HG03280 (cell line): ENCODE results near the gene KCND3.

Experiments
- ATAC-seq: cut with Tn5 transposase; IDR thresholded peaks from one replicate; pipeline ENCODE4 v1.9.1; 2021; ENCODE audit warnings: mild to moderate bottlenecking, moderate library complexity; ENCODE audit not compliant: unreplicated experiment

Gene KCND3

DNA sequence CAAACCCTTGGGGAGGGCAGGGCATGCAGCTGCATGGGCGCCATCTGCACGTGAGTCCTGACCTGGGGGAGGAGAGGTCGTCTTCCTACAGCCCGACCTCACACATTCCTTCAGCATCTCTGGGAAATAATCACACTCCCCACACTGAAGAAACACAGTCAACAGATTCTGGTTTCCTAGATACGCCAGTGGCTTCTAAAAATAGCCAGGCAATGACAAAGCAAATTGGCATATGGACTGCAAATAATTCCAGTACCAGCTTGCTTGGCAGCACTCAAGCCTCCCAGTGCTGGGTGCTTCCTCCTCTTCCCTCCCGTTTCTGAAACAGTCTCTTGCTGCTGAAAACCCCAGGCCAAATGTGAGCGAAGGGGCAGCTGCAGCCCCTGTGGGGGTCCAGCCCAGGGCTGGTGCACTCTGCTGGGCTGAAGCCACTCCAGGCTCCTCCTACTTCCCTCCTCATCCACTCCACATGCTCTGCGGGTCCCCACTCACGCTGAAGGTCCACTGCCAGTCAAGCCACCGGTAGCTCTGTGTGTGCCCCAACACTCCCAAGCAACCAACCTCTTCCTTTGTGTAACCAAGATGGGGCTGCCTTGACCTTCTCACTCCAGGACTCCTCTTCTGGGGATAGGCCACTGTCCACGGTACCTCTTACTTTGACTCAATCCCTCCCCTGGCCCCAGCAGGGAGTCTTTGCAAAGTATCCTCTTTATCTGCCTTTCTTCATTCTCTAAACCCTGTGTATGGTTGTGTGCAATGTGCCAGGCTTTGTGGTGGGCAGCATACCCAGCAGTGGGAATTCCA, 69.0 kb downstream of the KCND3 start:
- no peak for ATAC-seq

DNA sequence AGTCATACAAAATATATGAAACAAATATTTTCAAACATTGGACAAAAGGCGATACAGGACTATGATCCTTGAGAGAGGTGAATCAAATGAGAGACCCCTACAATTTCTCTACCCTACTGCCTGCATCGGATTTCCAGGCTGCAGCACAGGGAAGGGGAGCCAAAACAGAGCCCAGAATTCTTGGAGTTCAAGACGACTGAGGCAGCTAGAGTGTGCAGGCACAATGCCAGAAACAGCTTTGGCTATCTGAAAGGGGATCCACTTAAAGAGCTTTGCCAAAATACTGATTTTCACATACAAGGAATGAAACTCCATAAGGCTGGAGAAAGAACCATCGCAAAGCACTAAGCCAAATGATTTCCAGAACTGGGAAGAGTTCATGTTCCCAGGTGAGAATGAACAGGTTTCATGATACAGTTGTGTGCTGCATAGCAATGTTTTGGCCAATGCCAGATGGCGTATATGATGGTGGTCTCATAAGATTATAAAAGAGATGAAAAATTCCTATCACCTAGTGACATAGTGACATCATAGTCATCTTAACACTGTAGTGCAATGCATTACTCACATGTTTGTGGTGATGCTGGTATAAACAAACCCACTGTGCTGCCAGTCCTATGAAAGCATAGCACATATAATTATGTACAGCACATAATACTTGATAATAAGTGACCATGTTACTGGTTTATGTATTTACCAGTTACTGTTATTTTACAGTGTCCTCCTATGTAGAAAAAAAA, 77.5 kb downstream of the KCND3 start:
- ATAC-seq = no peak

DNA sequence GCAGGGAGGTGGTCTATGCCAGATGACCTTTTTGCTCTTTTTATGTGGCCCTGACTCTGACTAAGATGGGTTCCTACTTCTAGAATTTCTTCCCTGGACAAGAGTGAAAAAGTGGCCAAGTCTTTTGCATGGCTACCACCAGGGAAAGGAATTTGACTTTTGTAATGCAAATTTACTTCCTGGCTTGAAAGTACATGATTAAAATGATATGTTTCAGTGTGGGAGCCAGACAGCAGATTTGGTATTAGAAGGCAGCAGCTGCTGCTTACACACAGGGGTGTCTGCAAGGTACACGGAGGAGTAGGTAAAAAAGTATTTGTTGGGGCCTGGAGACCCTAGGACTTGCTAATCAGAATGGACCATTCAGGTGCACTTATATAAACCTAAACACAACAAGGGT, 78.4 kb downstream of the KCND3 start:
- no peak for ATAC-seq

DNA sequence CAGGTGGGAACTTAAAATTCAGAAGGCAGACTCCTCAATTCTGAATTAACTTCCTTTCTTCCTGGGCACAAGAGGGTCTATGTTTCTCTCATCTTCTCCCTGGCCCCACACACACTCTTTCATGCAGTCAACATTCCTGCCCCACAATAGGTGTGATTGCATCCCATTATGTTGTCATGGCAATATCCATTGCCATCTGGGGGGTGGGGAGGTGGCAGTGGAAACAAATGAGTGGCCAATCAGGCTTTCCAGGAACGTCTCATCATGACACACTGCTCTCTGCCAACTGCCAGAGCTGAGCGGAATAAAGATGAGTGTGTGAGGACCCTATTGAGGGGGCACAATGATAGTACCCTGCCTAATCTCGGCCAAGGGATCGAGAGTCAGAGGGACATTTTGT, 80.4 kb downstream of the KCND3 start:
- no peak for ATAC-seq

DNA sequence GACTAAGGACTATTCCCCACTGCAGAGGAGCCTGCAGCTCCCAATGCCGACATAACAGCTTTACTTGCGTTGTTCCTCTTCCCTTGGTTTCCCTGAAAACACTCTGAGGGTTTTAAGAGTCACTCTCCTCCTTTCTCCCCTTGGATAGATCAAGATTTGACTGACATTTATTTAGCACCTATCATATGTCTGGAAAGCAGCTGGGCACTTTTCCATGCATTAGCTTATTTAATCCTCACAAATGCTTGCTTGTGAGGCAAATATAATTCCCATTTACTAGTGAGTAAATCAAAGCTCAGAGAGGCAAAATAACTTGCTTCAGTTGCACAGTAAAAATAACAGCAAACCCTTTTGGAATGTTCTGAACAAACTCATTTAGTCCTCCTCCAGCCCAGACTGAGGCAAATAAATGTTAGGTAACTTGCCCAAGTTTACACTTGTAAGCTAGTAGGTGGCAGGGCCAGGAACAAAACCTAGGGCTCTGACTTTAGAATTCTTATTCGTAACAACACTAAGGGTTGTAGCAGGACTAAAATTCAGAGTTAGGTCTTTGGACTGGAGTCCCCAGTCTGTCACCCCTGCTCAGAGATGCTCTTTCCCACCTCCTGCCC, 81.4 kb downstream of the KCND3 start:
- no peak for ATAC-seq

DNA sequence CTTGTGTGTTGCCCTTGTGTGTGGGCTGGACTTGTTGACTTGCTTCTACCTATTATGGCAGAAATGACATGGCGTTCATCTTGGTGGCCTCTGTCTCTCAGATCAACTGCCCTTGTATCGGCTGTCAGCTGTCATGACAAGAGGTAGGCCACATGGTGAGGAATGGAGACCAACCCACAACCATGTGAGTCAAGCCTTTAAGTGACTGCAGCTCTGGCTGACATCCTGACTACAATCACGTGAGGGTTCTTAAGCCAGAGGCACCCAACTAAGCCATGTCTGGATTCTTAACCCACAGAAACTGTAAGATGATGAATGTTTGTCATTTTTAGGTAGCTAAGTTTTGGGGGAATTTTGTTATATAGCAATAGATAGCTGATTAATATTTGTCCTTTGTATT, 82.1 kb downstream of the KCND3 start:
- no peak for ATAC-seq

DNA sequence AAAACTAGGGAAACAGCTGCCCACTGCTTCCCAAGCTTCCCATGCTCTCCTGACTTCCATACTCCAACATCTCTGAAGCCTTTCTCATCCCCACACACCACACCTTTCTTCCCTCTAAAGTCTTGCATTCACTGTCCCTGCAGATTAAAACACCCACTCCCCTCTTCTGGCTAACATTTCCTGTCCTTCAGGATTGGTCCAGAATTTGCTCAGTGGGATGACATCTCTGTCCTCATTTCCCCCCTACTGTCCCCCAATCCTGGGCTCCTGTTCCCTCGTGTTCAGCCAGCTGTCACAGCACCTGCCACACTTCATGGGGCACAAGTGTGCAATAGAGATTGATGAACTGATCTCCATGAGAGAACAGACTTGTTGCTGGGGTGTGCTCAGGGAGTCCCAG, 82.7 kb downstream of the KCND3 start:
- ATAC-seq = no peak

DNA sequence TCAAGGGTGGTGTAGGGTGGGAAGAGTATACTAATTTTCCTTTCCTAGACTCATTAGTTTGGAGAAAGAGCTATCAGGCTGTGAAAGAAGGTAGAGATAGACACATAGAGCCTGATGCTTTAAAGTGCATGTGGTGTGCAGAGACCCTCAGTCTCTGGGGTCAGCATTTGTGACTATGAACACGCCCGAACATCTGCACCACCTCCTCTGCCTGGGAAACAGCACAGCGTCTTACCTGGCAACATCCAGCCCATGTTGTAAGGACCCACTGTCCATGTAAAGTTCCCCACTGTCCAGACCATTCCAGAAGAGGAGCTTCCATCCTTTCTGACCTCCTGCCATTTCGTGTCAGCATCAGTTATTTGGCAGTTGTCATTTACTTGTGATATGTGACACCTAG, 83.4 kb downstream of the KCND3 start:
- ATAC-seq = no peak

DNA sequence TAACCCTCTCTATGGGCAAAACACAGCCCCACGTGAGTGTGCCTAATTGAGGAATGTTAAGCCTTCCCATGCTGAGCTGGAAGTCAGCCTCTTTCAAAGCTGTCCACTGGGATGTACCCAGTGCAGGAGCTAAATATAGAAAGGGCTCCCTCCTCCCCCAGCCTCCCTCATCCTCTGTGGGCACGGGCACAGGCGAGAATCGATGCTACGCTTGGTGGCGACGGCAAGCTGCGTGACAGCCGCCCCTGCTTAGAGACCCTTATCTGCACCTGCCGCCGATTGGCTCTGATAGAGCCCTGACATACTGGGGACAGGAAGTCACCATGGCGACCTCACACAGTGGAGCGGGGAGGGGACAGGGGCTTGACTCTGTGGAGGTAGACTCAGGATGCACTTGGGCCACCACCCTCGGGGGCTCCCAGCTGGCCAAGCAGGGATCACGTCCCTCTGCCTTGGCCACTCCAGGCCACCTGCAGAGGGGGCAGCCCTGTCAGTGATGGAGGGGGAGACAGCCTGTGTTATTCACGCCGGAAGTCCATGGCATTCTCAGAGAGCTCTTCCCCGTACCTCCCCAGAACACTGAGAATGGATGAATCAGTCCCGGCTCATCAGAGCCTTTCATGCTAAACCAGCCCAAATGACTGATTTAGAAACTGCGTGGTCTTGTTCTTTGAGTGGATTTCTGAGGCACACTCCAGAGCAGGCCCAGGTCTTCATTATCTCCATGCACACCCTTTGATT, 84.8 kb downstream of the KCND3 start:
- no peak for ATAC-seq

DNA sequence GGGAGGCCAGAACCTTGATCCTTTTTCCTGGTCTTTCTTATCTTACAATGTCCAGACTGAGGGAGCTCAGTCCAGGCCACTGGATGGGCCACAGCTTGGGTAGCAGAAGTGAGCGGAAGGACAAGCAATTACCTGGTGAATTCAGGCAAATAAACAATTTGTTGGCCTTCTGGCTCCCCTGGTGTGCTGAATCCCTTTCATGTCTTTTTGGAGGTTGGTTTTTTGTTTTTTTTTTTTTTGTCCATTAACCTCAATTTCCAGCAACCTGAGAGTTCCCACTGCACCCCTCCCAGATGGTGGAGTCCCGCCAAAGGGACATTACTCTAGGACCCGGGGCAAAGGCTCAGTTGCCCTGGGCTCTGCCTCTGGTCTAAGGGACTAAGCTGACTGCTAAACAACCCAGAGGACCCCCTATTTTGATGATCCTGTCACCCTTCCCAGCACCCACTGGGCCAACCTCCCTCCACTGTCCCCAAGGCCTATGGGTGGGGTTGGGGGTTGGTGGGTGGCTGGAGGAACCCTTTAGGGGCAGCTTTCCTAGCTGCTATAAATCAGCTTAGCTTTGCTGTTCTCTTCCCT, 85.5 kb downstream of the KCND3 start:
- ATAC-seq = no peak

DNA sequence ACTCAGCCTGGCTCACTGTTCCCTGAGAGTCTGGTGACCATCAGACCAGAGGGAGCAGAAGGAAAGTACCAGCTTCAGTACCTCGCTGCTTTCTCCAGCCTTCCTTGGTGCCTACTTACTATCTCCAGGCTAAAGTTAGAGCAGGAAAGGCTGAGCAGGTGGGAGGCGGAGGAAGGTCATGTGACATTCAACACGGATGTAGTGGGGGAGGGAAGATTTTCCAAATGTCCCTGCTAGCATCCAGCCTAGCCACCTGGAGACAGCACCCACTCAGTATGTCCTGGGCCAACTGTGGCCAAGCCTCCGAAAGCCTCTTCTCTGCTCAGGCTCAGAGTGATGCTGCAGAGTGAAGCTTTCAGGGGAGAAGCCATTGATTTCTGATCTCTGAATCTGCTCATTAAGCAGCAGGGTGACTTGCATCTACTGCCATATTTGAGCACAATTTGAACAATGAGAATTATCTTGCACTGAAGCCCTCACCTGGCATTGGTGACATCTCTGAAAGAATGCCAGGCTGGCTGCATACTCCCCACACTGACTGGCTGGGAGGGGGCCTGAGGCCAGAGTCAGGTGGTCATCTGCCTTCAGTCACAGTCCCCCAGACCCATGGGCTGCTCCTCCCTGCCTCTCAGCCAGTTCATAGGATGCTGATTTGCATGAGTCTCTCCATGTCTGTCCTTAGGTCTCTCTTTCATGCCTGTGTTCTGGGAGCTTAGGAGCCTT, 86.2 kb downstream of the KCND3 start:
- ATAC-seq = no peak

DNA sequence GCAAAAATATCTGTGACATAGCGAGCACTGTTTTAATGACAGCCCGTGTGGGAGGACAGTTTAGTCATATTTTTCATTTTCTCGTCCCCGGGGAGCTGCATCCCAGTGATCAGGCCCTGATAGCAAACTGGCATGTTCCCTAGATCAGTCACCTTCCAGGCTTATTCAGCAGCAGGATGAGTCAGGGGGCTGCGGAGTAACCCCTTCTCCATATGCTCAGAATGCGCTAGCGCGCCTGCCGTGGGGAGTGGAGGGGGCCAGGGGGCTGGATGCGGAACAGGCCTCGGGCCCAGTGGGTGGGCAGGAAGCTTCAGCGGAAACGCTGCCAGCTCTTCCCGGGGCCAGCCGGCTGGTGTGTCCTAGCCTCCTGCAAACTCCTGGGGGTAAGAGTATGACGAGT, 94.0 kb downstream of the KCND3 start:
- ATAC-seq = no peak

DNA sequence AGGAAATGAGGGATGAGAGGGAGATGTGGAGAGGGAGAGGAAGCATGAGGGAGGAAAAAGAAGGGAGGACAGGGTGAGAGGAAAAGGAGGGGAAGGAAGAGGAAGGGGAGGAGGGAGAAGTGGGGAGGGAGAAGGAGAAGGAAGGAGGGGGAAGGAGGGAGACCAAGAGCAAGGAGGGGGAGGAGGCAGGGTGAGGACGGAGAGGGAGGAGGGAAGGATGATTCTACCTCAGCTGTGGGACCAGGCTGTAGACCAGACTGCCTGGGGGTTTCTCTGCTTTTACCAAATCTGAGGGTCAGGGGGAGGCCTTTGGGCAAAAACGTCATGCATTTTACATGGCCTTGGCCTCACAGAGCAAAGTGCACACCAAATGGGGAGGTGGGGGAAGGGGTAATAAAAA, 94.5 kb downstream of the KCND3 start:
- no peak for ATAC-seq

DNA sequence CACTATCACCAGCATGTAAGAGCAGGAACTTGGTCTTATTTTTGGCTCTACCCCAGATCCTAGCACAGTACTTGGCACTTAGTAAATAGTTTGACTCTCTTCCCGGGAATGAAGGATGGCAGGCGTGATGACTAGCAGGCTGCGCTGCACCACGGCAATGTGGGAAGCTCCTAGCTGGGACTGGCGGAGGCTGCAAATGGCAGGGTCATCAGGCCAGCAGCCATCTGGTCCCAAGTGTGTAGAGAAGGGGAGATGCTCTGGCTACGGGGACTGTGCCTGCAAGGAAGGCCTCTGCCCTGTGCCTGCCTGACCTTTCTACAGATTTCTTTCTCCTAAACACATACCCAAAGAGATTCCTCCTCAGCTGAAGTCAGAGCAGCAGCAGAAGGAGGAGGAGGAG, 95.0 kb downstream of the KCND3 start:
- no peak for ATAC-seq

DNA sequence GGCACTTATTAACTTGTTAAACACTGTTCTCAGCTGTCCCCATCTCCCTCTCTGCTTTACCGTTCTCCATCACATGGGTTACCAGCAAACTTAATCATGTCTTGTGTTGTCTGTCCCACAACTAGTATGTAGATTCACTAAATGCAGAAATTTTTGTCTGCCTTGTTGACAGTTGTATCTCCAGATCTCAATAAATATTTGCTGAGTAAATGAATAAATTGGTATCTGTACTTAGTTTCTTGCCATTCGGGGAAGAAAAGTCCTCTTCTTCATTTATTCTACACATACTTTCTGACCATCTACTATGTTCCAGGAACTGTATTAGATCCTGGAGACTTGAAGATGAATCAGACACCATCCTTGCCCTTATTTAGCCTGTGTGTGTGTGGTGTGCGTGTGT, 97.9 kb downstream of the KCND3 start:
- ATAC-seq = no peak

DNA sequence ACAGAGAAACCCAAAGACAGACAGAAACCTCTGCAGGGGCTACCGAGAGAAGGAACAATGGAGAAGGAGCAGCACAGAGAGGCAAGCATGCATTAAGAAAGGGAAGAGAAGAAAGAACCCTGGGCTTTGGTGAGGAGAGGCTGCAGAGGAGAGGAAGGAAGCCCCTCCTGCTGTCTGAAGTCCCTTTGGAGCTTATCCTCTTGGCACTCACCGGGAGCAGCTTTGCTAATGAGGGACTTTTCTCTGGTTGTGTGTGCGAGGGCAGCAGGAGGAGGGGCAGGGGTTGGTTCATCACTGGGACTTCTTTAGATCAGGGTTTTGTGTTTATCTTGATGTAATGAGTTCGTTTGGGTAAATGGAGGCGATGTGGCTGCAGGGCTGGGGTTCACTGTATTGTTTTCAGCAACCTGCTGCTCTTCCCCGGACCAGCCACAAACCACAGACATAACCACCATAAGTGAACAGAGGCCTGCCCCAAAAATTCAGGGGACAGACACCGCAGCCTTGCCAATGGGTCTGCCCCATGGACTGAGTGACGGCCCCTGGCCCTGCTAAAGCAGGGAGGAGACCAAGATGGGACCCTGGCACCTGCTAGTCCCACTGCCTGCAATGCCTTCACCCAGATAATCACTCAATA, 100.6 kb downstream of the KCND3 start:
- ATAC-seq = no peak

DNA sequence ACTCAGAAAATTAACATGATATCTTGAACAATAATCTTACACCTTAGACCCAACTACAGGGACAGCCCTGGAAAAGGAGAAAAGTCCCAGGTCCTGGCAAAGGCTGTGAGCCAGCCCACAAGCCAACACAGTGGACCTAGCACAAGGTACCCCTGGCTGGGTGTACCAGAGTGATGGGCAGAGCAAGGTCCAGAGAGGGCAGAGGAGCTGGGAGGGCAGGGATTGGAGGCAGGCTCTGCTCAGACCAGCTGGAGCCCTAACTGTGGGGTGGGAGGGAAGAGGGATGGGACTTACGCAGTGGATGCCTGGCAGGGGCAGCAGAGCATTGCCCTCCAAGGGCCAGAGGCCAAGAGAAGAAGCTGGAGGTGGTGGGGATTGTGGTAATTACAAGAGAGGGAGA, 101.6 kb downstream of the KCND3 start:
- ATAC-seq = no peak

DNA sequence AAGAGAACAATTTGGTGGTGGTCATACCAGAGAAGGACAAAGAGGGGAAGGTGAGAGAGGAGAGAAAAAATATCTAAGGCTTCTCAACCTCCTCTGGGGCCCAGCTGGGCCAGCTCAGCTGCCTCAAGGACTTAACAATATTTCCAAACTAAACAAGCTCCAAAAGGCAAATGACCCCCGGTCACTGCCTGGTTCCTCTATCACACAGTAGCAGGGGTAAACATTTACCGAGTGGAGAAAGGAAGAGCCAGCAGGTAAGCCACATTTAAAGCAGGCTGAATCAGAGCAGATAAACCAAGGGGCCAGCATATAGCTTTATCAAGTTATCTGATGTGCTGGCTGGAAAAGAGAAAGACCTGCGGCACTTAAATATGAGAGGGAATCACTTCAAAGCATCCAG, 102.1 kb downstream of the KCND3 start:
- no peak for ATAC-seq

DNA sequence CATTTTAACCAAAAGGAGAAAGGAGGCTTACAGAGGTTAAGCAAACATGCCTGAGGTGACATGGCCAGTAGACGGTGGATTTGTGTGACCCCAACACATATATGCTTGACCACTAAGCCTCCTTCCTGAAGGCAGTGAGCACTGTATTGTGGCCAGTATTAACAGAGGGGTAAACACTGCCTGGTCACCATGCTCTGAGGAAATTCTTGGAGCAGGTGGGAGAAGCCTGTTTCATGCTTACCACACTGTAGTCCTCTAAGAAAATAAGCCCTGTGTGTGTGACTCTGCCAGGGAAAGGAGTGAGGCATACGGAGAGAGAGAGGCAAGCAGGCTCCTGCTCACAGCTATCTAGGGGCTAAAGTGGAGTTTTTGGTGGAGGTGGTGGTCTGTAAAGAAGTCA, 102.7 kb downstream of the KCND3 start:
- no peak for ATAC-seq
